ENCODE results near the gene PIH1D2.
"Not testable (repeated sequence)": the region's sequence is repeated elsewhere in the genome, so short reads cannot be mapped to it uniquely, and the experiment has no call there.

Gene PIH1D2

DNA sequence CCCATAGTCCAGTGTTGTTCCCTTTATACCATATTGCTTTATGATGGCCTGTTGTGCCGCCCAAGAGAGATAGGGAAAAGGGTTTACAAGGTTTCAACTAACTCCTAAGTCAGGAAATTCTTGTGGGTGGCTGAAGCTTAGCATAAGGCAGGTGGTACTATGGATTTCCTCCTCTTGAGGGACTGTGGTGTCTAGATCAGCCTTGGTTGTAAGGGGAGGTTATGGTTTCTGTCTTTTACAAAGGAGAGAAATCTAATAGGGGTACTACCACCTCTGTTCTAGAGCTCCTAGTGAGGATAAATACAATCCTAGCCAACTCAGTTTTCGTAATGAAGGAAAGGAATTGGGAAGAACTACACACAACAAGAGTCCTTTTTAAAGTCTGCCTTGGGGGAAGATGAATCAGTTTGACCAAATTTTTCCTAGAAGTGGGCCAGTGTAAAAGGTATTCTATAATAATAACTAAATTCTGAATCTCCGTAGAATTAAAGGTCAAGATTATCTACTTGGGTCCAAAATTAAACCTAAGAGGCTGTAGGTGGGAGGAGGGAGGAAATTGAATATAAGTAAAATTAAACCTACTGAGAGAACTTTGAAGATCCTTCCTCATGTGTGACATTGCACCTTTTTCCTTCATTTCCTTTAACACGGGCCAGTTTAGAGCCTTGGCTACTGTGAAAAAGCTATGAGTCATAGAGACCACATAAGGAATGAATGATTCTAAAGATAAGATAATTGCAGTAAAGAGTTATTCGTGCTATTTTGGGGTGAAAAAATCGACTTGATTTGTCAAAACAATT lies 31.5 kb downstream of the PIH1D2 start:
- TF ChIP-seq, protein P1, sequence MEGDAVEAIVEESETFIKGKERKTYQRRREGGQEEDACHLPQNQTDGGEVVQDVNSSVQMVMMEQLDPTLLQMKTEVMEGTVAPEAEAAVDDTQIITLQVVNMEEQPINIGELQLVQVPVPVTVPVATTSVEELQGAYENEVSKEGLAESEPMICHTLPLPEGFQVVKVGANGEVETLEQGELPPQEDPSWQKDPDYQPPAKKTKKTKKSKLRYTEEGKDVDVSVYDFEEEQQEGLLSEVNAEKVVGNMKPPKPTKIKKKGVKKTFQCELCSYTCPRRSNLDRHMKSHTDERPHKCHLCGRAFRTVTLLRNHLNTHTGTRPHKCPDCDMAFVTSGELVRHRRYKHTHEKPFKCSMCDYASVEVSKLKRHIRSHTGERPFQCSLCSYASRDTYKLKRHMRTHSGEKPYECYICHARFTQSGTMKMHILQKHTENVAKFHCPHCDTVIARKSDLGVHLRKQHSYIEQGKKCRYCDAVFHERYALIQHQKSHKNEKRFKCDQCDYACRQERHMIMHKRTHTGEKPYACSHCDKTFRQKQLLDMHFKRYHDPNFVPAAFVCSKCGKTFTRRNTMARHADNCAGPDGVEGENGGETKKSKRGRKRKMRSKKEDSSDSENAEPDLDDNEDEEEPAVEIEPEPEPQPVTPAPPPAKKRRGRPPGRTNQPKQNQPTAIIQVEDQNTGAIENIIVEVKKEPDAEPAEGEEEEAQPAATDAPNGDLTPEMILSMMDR (IDR thresholded peaks at IDR 0.05; ENCODE audit: borderline replicate concordance, insufficient read depth, low read depth, low read length) = no peak
- H3K4me3 ChIP-seq (ENCODE audit: low read depth, low read length) = no peak overlapping the region

DNA sequence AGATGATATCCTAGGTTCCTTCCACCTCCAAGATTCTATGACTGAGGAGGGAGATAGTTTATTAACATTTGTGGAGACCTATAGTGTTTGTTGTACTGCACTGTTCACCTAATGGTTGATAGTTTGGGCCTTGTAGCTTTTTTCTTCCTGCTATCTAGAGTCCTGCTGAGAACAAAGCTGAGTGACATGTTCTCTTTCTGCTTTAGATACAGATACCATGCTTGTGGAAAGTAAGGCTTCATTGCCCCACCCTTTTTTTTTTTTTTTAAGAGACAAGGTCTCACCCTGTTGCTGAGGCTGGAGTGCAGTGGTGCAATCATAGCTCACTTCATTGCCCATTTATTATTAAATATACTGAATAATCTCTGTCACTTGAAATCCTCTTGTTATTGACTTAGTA lies 36.3 kb downstream of the PIH1D2 start:
- TF ChIP-seq, protein P1 (IDR thresholded peaks at IDR 0.05; ENCODE audit: borderline replicate concordance, insufficient read depth, low read depth, low read length) = no peak
- no peak overlapping the region for H3K4me3 ChIP-seq (ENCODE audit: low read depth, low read length)

DNA sequence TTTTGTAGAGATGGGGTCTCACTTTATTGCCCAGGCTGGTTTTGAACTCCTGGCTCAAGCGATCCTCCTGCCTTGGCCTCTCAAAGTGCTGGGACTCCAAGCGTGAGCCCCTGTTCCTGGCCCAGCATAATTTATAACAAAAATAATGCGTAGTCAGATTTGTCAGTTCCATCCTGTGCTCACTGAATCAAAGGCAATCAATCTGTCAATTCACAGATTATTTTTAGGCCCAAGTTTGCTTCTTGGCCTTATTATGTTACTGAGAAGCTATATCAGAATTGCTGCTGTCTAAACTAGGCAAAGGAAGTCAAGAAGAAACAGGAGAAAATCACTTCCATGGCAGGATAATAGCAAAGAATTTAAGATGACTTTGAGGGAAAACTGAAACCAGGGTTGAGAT lies 39.9 kb downstream of the PIH1D2 start:
- H3K4me3 ChIP-seq (ENCODE audit: low read depth, low read length) = no peak overlapping the region
- TF ChIP-seq, protein P1 (IDR thresholded peaks at IDR 0.05; ENCODE audit: borderline replicate concordance, insufficient read depth, low read depth, low read length) = no peak

DNA sequence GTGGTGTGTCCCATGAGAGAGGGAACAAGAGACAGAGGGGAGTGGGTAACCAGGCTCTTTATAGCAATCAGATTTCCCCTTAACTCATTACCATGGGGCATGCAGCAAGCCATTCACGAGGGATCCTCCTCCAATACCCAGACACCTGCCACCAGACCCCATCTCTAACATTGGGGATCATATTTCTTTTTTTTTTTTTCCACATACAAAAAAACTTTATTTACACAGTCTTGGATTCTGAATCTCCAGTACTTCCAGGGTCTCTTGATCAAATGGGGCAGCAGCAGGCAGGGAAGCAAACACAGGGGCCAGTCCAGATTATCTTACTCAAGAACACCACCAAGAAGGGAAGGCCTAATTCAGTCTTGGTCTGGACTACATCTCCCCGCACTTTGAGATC lies 44.4 kb downstream of the PIH1D2 start:
- TF ChIP-seq, protein P1 (IDR thresholded peaks at IDR 0.05; ENCODE audit: borderline replicate concordance, insufficient read depth, low read depth, low read length) = no peak

DNA sequence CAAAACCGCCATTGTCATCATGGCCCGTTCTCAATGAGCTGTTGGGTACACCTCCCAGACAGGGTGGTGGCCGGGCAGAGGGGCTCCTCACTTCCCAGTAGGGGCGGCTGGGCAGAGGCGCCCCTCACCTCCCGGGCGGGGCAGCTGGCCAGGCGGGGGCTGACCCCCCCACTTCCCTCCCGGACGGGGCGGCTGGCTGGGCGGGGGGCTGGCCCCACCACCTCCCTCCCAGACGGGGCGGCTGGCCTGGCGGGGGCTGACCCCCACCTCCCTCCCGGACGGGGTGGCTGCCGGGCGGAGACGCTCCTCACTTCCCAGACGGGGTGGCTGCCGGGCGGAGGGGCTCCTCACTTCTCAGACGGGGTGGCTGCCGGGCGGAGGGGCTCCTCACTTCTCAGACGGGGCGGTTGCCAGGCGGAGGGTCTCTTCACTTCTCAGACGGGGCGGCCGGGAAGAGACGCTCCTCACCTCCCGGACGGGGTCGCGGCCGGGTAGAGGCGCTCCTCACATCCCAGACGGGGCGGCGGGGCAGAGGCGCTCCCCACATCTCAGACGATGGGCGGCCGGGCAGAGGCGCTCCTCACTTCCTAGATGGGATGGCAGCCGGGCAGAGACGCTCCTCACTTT lies 46.9 kb downstream of the PIH1D2 start:
- H3K4me3 ChIP-seq (ENCODE audit: low read depth, low read length) = not testable (repeated sequence)

More for the DNA sequence above, 44.4 kb downstream of the PIH1D2 start:
- H3K4me3 ChIP-seq (ENCODE audit: low read depth, low read length) = no peak overlapping the region

DNA sequence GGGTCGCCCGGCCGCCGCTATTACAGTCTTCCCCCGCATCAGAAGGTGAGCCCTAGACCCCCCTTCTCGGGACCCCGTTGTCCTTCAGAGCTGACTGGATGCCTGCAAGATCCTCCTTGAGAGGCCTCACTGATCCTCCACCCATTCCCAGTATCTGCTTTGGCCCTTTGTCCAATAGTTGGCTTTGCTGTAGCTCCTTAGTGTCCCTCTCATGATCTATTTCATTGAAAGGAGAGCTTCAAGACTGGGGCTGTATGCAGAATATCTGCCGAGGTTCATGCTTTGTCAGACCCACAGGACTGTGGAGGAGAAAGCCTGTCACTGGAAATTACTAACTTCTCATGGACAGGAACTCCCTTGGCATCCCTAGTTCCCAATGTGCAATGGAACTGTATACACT lies 48.1 kb downstream of the PIH1D2 start:
- TF ChIP-seq, protein P1 (IDR thresholded peaks at IDR 0.05; ENCODE audit: borderline replicate concordance, insufficient read depth, low read depth, low read length) = no peak
- H3K4me3 ChIP-seq (ENCODE audit: low read depth, low read length) = peak overlapping the region; percentile 99

DNA sequence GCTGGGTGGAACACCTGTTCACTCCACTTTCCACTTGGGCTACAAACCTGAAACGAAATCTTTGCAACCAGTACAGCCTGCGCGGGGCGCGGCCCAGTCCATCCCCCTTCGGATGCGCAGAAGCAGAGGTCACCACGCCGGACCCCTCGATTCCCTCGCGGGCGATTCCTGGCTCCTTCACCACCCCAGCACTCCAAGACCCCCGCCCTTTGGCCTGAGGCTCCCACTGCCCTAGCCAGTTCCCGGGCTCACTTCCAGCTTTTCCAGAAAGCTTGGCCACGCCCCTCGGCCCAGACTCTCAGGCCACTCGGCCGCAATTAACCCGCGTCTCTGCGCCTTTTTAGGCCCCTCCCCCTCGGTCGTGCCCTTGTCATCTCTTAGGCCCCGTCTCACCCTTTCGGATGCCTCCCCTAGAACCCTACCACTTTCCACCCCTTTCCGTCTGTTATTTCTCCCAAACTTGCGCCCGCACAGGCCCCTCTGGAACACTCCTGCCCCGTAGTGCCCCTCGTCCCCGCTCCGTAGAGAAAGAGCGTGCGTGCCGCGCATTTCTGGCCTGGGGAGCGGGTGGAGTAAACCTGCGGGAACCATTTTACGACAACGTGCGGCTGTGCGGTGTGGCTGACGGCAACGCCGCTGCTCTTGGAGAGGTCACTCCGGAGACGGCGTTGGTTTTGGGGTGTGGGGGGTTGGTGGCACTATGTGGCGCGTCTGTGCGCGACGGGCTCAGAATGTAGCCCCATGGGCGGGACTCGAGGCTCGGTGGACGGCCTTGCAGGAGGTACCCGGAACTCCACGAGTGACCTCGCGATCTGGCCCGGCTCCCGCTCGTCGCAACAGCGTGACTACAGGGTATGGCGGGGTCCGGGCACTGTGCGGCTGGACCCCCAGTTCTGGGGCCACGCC lies 48.8 kb downstream of the PIH1D2 start, which contains the start of gene DLAT:
Gene DLAT (plus strand): TSS at position 636 of the 906 bp plus-strand sequence. CDS start 65 bp downstream, at position 701.
- TF ChIP-seq, protein P1 (IDR thresholded peaks at IDR 0.05; ENCODE audit: borderline replicate concordance, insufficient read depth, low read depth, low read length) = no peak
- H3K4me3 ChIP-seq (ENCODE audit: low read depth, low read length) = peak within 1 kb of the TSS; percentile 99

Measured in GM12875 (cell line).